HepG2 (cell line): ENCODE data around the gene DCC. TPM values are rescaled to one million over a fixed set of nuclear protein-coding genes. Genes with fewer than 3 reads are reported as not detected.

ENCODE experiments used
- ATAC-seq: fragments of 200-7000 bp; cut with Tn5 transposase; 3 replicates; pipeline ENCODE4 v1.9.1; 2020; ENCODE audit warnings: mild to moderate bottlenecking, moderate library complexity
- BruUV-seq: library from RNA; stranded (reverse); fragments of 400-500 nt; replicated peaks from 2 replicates; lab custom pipeline; 2021; lab: Mats Ljungman, UMichigan
- CTCF ChIA-PET: fragments of 300-600 bp; formaldehyde crosslinking; extraction: SDS; loops from one replicate; lab custom pipeline; 2021; ENCODE audit warnings: low total read pairs, inconsistent platforms, low intra/inter-chr PET ratio; lab: Yijun Ruan, JAX
- POLR2A ChIA-PET: fragments of 350-600 bp; sonication (Branson Sonifier 250); formaldehyde crosslinking; loops from one replicate; lab custom pipeline; 2020; ENCODE audit warnings: antibody characterized with exemption, inconsistent platforms; lab: Yijun Ruan, JAX
- DNase-seq: peaks from one replicate; pipeline ENCODE4 v3.0.0-alpha.2; 2015; ENCODE audit warnings: low spot score
- FAIRE-seq: peaks from 3 replicates; lab custom pipeline; 2011; peaks lifted over from hg19 to GRCh38; lab: Jason Lieb, UNC
- H2AFZ ChIP-seq: one replicate; pipeline ENCODE4 v1.6.1; 2011; ENCODE audit warnings: low read length, inconsistent platforms
- H3K27ac ChIP-seq: fragments of 300-600 bp; 3 replicates; pipeline ENCODE4 v1.8.0; 2011; ENCODE audit warnings: mixed run types, mild to moderate bottlenecking, mixed read lengths, low read length, inconsistent platforms; ENCODE audit not compliant: insufficient read depth; ENCODE audit errors: extremely low read length
- H3K27me3 ChIP-seq, 2 experiments: fragments of 200-600 bp in 1 of 2; 2 replicates in 1 of 2; 3 replicates in 1 of 2; pipeline versions ENCODE4 v1.6.0 to v1.8.0; 2011; ENCODE audit warnings: low read length in 2 of 2, mild to moderate bottlenecking in 2 of 2, moderate library complexity in 2 of 2, inconsistent platforms in 1 of 2; ENCODE audit not compliant: insufficient read depth in 2 of 2, control insufficient read depth in 1 of 2
- H3K36me3 ChIP-seq, 2 experiments: fragments of 200-600 bp in 1 of 2; replicated peaks in 1 of 2; 2 replicates in 1 of 2; 3 replicates in 1 of 2; pipeline versions ENCODE4 v1.5.1 to v1.8.0; 2011; ENCODE audit warnings: low read length in 2 of 2, inconsistent platforms in 1 of 2; ENCODE audit not compliant: insufficient read depth in 2 of 2, control insufficient read depth in 1 of 2
- H3K4me1 ChIP-seq: 2 replicates; pipeline ENCODE4 v1.5.1; 2012; ENCODE audit warnings: low read length, inconsistent platforms; ENCODE audit not compliant: insufficient read depth
- H3K4me2 ChIP-seq: 2 replicates; pipeline ENCODE4 v1.6.0; 2011; ENCODE audit warnings: low read depth, low read length, inconsistent platforms
- H3K4me3 ChIP-seq, 3 experiments: fragments of 200-600 bp in 1 of 3; sonication (generic), shearing (Covaris generic) in 1 of 3; replicated peaks in 1 of 3; 2 replicates each; pipeline ENCODE4 v1.5.1; 2011 to 2016; ENCODE audit warnings: low read length in 3 of 3, inconsistent platforms in 2 of 3, low read depth in 2 of 3, mild to moderate bottlenecking in 2 of 3, control low read depth in 1 of 3, mixed read lengths in 1 of 3; ENCODE audit not compliant: insufficient read depth in 1 of 3
- H3K79me2 ChIP-seq: one replicate; pipeline ENCODE4 v1.6.1; 2011; ENCODE audit warnings: low read length, inconsistent platforms; ENCODE audit not compliant: insufficient read depth
- H3K9ac ChIP-seq: 2 replicates; pipeline ENCODE4 v1.6.0; 2011; ENCODE audit warnings: mild to moderate bottlenecking, low read depth, low read length, inconsistent platforms; ENCODE audit not compliant: insufficient read depth
- H3K9me3 ChIP-seq: 2 replicates; pipeline ENCODE4 v1.5.1; 2012; ENCODE audit warnings: mild to moderate bottlenecking, low read length
- H4K20me1 ChIP-seq: 2 replicates; pipeline ENCODE4 v1.6.0; 2011; ENCODE audit warnings: inconsistent platforms, mild to moderate bottlenecking, low read length, moderate library complexity; ENCODE audit not compliant: insufficient read depth
- AHR ChIP-seq: IDR thresholded peaks from 2 replicates; pipeline ENCODE4 v1.6.1; 2018; ENCODE audit warnings: missing genetic modification reagents, missing compliant biosample characterization
- MXI1 ChIP-seq: IDR thresholded peaks from 3 replicates; pipeline ENCODE4 v1.6.1; 2012; ENCODE audit warnings: low read depth, low read length, inconsistent platforms, borderline replicate concordance
- NFE2L2 ChIP-seq: fragments of 150-350 bp; IDR thresholded peaks from 2 replicates; pipeline ENCODE4 v1.6.1; 2014; ENCODE audit warnings: low read length
- ONECUT2 ChIP-seq: sonication (generic); formaldehyde crosslinking; IDR thresholded peaks from 2 replicates; pipeline ENCODE4 v1.4.0; 2020; ENCODE audit warnings: missing genetic modification reagents
- RELA ChIP-seq: sonication (generic); formaldehyde crosslinking; IDR thresholded peaks from 2 replicates; pipeline ENCODE4 v1.4.0; 2020; ENCODE audit warnings: missing genetic modification reagents
- SIN3B ChIP-seq: fragments of 150-350 bp; IDR thresholded peaks from 2 replicates; pipeline ENCODE4 v1.6.1; 2014; ENCODE audit warnings: low read length
- SOX5 ChIP-seq: IDR thresholded peaks from 2 replicates; pipeline ENCODE4 v1.6.1; 2016; ENCODE audit warnings: borderline replicate concordance
- SUZ12 ChIP-seq: fragments of 150-350 bp; IDR thresholded peaks from 2 replicates; pipeline ENCODE4 v1.6.1; 2014; ENCODE audit warnings: low read depth, low read length
- ZNF232 ChIP-seq: sonication (generic); formaldehyde crosslinking; IDR thresholded peaks from 2 replicates; pipeline ENCODE4 v1.4.0; 2020; ENCODE audit warnings: missing genetic modification reagents, borderline replicate concordance
- ZNF382 ChIP-seq: sonication (generic); formaldehyde crosslinking; IDR thresholded peaks from 2 replicates; pipeline ENCODE4 v1.5.0; 2020; ENCODE audit warnings: missing genetic modification reagents, mild to moderate bottlenecking, borderline replicate concordance
- ZNF772 ChIP-seq: sonication (generic); formaldehyde crosslinking; IDR thresholded peaks from 2 replicates; pipeline ENCODE4 v1.5.0; 2020; ENCODE audit warnings: mild to moderate bottlenecking, missing genetic modification reagents
- WGBS: methylation state at CpG from one replicate; pipeline ENCODE4 v1.1.6; 2017; ENCODE audit warnings: low lambda C conversion rate; 5-methylcytosine and 5-hydroxymethylcytosine counted together
- in situ Hi-C: cut with HindIII; loops from 2 replicates; pipeline ENCODE4 v1.10.0; 2017; ENCODE audit warnings: low pct_unique_long_range_greater_than_20kb; ENCODE audit not compliant: extremely low pct_ligation_motif_present
- intact Hi-C: fragments of 100-400 bp; cut with micrococcal nuclease; formaldehyde crosslinking; loops from one replicate; pipeline ENCODE4 v1.10.0; 2022; ENCODE audit not compliant: unreplicated experiment
- polyA plus RNA-seq, 8 experiments: library from polyadenylated mRNA; depleted of rRNA in 3 of 8; stranded (reverse) in 7 of 8; unstranded in 1 of 8; fragments of >200 nt; fragmentation: Illumina TruSeq in 4 of 8; extraction: Trizol in 4 of 8; gene quantifications; 2 replicates each; pipeline versions ENCODE4 v1.2.1 to v1.2.3, GENCODE V29; 2011 to 2016; ENCODE audit warnings: low read depth in 4 of 8, missing spikeins in 1 of 8, mixed read lengths in 1 of 8; ENCODE audit not compliant: insufficient read depth in 1 of 8
- total RNA-seq, 5 experiments: library from RNA; depleted of rRNA; stranded (reverse); fragments of >200 nt; fragmentation: Illumina TruSeq; extraction: Trizol; gene quantifications; 2 replicates each; pipeline ENCODE4 v1.2.3, GENCODE V29; 2016; ENCODE audit warnings: low read depth in 1 of 5

DCC gene
- total and polyA plus RNA-seq, 2 of the 13 experiments (the other 11 are each of a cell fraction or from before 2014, with no cell fraction given), result not detected

DNA sequence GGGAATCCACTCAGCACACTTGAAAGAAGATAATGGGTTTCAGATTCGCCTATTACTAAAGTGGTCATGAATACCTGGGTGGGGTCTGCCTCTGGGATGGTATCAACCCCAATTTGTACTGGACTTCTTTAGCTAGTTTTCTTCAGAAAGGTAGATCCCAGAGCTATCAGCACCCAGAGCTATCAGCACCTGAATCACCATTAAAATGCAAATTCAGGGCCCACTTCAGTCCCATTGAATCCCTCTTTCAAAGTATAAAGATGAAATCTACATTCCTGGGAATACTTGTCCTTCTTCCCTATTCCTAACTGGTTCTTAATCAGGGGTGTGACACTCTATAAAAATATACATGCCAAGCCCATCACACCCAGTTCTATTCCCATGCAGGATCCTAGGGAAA lies 914.3 kb downstream of the DCC start:
- FAIRE-seq (no peak), ATAC-seq (no peak), DNase-seq (no peak)
- BruUV-seq, result no TSS peak
- Histone ChIP-seq H3K4me2 (no peak overlapping the region), H3K9me3 (peaks cover 20% of the 10 kb centered on the region), H4K20me1 (no peaks in the 10 kb centered on the region), H3K79me2 (no peaks in the 10 kb centered on the region), H3K4me3 (no peak overlapping the region), H3K27me3 (no peaks in the 10 kb centered on the region), H3K36me3 (no peaks in the 10 kb centered on the region), H2AFZ (no peak overlapping the region), H3K4me1 (no peaks in the 10 kb centered on the region), H3K9ac (no peak overlapping the region)
- in situ Hi-C loops (no loop called here), intact Hi-C loops (no loop called here)
- 0% methylated on average over 1 of the region's 1 CpG for WGBS
- POLR2A ChIA-PET, result no interaction called here
- CTCF ChIA-PET, result no interaction called here
- TF ChIP-seq ZNF382 (CRISPR knock-in tag) (no peak), SUZ12 (no peak), ZNF232 (CRISPR knock-in tag) (no peak), AHR (CRISPR knock-in tag) (no peak), RELA (CRISPR knock-in tag) (no peak), NFE2L2 (no peak), SOX5 (CRISPR knock-in tag) (no peak), ZNF772 (CRISPR knock-in tag) (no peak), SIN3B (no peak), ONECUT2 (CRISPR knock-in tag) (no peak)
- TF ChIP-seq, all 625 proteins: peak for 0
- H3K27ac ChIP-seq, result no peak overlapping the region

DNA sequence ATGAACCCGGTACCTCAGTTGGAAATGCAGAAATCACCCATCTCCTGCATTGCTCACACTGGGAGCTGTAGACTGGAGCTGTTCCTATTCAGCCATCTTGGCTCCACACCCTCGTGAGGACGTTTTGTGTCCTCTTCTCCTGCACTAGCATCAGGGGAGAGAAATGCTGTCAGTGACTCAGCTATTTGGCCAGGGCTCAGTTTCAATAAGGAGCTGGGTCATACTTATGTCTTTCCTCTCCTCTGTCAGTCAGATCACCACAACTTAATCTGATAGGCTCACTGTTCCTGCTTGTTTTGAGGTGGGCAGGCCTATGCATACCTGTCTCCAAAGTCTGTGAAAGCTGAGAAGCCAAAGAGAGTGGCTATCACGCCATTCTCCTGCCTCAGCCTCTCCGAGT lies 921.2 kb downstream of the DCC start:
- intact Hi-C loops, result no loop called here
- no peak for ATAC-seq
- no peaks in the 10 kb centered on the region for H4K20me1 ChIP-seq
- ChIA-PET POLR2A (no interaction called here), CTCF (no interaction called here)
- H3K4me1 ChIP-seq, result no peaks in the 10 kb centered on the region
- H2AFZ ChIP-seq, result no peak overlapping the region
- no peak overlapping the region for H3K4me3 ChIP-seq
- FAIRE-seq, result no peak
- 0% methylated on average over 2 of the region's 5 CpGs for WGBS
- H3K9me3 ChIP-seq, result peaks cover 30% of the 10 kb centered on the region
- H3K36me3 ChIP-seq, result no peaks in the 10 kb centered on the region
- TF ChIP-seq MXI1, result no peak
- H3K4me2 ChIP-seq, result no peak overlapping the region
- no peak overlapping the region for H3K27ac ChIP-seq
- no TSS peak for BruUV-seq
- no peak for DNase-seq
- in situ Hi-C loops, result no loop called here
- no peaks in the 10 kb centered on the region for H3K27me3 ChIP-seq
- no peak overlapping the region for H3K9ac ChIP-seq
- H3K79me2 ChIP-seq, result no peaks in the 10 kb centered on the region
